NCI-H2196 (cell line): Measurements from ENCODE around the gene TRIM36.

Source experiments
- DNase-seq: peaks from one replicate; lab custom pipeline; 2025; ENCODE audit not compliant: unreplicated experiment; lab: John Stamatoyannopoulos, UW

TRIM36 gene

DNA sequence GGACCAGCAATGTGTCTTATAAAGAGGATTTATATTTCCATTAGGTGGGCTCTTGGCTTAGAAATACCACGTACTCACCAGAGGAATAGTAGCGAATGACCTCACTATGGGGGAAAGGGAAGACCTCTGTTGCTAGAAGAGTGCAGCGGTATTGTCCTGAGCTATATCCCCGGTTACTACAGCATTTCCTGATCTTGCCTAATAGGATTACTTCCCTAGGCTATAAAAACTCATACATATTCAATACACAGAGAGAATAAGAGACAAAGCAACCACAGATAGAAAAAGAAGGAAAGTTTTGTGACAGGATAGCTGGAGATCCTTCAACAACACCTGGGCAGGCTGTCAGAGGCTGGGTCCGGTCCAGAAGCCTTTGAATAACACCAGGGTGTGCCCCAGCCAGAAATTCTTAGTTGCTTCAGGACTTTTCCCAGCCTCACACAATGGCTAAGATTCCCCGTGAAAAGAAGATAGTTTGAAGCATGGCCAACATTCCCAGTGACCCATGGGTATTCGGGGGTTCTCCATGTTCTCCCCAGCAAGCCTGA lies 85.4 kb downstream of the TRIM36 start:
- DNase-seq, result no peak

DNA sequence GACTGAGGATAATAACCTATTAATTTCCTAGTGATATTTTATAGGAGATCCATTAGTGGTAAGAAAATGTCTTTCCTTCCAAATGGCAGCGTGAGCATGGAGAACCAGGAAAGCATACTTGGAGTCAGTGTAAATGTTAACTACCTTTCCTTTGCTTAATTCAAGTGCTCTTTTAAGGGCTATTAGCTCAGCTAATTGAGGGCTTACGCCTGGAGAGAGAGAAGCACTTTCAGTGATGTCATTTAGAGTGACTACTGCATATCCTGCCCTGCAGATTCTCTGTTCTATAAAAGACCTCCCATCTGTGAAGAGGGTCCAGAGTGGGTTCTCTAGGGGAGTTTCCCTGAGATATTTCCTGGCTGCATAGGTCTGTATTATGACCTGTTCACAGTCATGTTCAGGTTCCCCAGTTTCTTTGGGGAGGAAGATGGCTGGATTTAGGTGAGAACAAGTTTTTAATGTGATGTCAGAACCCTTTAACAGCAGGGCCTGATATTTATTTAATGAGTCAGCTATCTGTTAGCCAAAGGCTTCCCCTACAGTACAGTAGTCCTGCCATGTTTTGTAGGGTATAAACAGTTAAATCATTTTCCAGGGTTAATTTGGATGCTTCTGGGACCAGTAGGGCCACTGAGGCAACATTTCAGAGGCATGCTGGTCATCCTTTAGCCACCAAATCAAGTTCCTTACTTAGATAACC lies 89.6 kb downstream of the TRIM36 start:
- DNase-seq, result no peak
